Measurements from ENCODE around the gene CCER1.
A peak's percentile ranks its signal among the peaks of the same experiment; 100 is the strongest.

CCER1 gene

GRCh38 chr12:90969851-90970250 is 14.9 kb upstream of the CCER1 start:
- DNase-seq (ENCODE audit: insufficient read length, low spot score) (no peak), FAIRE-seq (no peak)

GRCh38 chr12:90969346-90969745 is 14.4 kb upstream of the CCER1 start:
- FAIRE-seq (no peak), DNase-seq (ENCODE audit: insufficient read length, low spot score) (no peak)

- DNase-seq (ENCODE audit: insufficient read length, low spot score) (no peak), FAIRE-seq (peak; percentile 8)
Measured at GRCh38 chr12:90965204-90965603, 10.2 kb upstream of the CCER1 start.

- no peak for DNase-seq (ENCODE audit: insufficient read length, low spot score)
- FAIRE-seq = no peak
Measured at GRCh38 chr12:90964616-90965015, 9.6 kb upstream of the CCER1 start.

GRCh38 chr12:90963946-90964345 is 9.0 kb upstream of the CCER1 start:
- no peak for FAIRE-seq

GRCh38 chr12:90961154-90961553 is 6.2 kb upstream of the CCER1 start:
- FAIRE-seq (no peak), DNase-seq (ENCODE audit: insufficient read length, low spot score) (no peak)

More at GRCh38 chr12:90963946-90964345, 9.0 kb upstream of the CCER1 start:
- no peak for DNase-seq (ENCODE audit: insufficient read length, low spot score)

GRCh38 chr12:90959538-90960139 is 4.7 kb upstream of the CCER1 start:
- DNase-seq (ENCODE audit: insufficient read length, low spot score) = peak; percentile 23
- peak; percentile 71 for FAIRE-seq

- DNase-seq (ENCODE audit: insufficient read length, low spot score) (no peak), FAIRE-seq (no peak)
Measured at GRCh38 chr12:90959032-90959431, 4.1 kb upstream of the CCER1 start.

- DNase-seq (ENCODE audit: insufficient read length, low spot score) = no peak
- FAIRE-seq = no peak
Measured at GRCh38 chr12:90958347-90958746, 3.4 kb upstream of the CCER1 start.

- no peak for FAIRE-seq
Measured at GRCh38 chr12:90954428-90954827, 548 bp downstream of the CCER1 start.

GRCh38 chr12:90953956-90954421 is 987 bp downstream of the CCER1 start:
- no peak for FAIRE-seq
- DNase-seq (ENCODE audit: insufficient read length, low spot score) = no peak

More at GRCh38 chr12:90954428-90954827, 548 bp downstream of the CCER1 start:
- no peak for DNase-seq (ENCODE audit: insufficient read length, low spot score)

- DNase-seq (ENCODE audit: insufficient read length, low spot score) (no peak), FAIRE-seq (no peak)
Measured at GRCh38 chr12:90951432-90952105, 3.4 kb downstream of the CCER1 start.

- no peak for DNase-seq (ENCODE audit: insufficient read length, low spot score)
- no peak for FAIRE-seq
Measured at GRCh38 chr12:90947869-90948268, 7.1 kb downstream of the CCER1 start.

GRCh38 chr12:90945070-90945649 is 9.8 kb downstream of the CCER1 start:
- peak; percentile 67 for FAIRE-seq
- no peak for DNase-seq (ENCODE audit: insufficient read length, low spot score)

- FAIRE-seq (no peak), DNase-seq (ENCODE audit: insufficient read length, low spot score) (no peak)
Measured at GRCh38 chr12:90943255-90943654, 11.7 kb downstream of the CCER1 start.

GRCh38 chr12:90940872-90941499 is 14.0 kb downstream of the CCER1 start:
- DNase-seq (ENCODE audit: insufficient read length, low spot score) = no peak

GRCh38 chr12:90939382-90939781 is 15.6 kb downstream of the CCER1 start:
- no peak for FAIRE-seq
- no peak for DNase-seq (ENCODE audit: insufficient read length, low spot score)

More at GRCh38 chr12:90940872-90941499, 14.0 kb downstream of the CCER1 start:
- FAIRE-seq = peak; percentile 40

- no peak for FAIRE-seq
- DNase-seq (ENCODE audit: insufficient read length, low spot score) = no peak
Measured at GRCh38 chr12:90938451-90938850, 16.5 kb downstream of the CCER1 start.

- FAIRE-seq (no peak), DNase-seq (ENCODE audit: insufficient read length, low spot score) (no peak)
Measured at GRCh38 chr12:90937651-90938050, 17.3 kb downstream of the CCER1 start.

- DNase-seq (ENCODE audit: insufficient read length, low spot score) (no peak), FAIRE-seq (no peak)
Measured at GRCh38 chr12:90936230-90937005, 18.6 kb downstream of the CCER1 start.

GRCh38 chr12:90925562-90925961 is 29.4 kb downstream of the CCER1 start:
- DNase-seq (ENCODE audit: insufficient read length, low spot score) = no peak
- no peak for FAIRE-seq
